ENCODE results near the gene LTBP1.

- TF ChIP-seq ZNF622 (IDR thresholded peaks at IDR 0.05) (no peak), BRCA1 (IDR thresholded peaks at IDR 0.05; ENCODE audit: low read depth, low read length) (no peak), FOXK2 (IDR thresholded peaks at IDR 0.05) (no peak), POLR2A (IDR thresholded peaks at IDR 0.05; ENCODE audit: low read depth, low read length) (no peak)
- TF ChIP-seq, protein P1, sequence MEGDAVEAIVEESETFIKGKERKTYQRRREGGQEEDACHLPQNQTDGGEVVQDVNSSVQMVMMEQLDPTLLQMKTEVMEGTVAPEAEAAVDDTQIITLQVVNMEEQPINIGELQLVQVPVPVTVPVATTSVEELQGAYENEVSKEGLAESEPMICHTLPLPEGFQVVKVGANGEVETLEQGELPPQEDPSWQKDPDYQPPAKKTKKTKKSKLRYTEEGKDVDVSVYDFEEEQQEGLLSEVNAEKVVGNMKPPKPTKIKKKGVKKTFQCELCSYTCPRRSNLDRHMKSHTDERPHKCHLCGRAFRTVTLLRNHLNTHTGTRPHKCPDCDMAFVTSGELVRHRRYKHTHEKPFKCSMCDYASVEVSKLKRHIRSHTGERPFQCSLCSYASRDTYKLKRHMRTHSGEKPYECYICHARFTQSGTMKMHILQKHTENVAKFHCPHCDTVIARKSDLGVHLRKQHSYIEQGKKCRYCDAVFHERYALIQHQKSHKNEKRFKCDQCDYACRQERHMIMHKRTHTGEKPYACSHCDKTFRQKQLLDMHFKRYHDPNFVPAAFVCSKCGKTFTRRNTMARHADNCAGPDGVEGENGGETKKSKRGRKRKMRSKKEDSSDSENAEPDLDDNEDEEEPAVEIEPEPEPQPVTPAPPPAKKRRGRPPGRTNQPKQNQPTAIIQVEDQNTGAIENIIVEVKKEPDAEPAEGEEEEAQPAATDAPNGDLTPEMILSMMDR (IDR thresholded peaks at IDR 0.05 in 2 of 3, conservative IDR thresholded peaks at IDR 0.05 in 1 of 3; ENCODE audit: control insufficient read depth in 2 of 3, extremely low read depth in 1 of 3, insufficient read depth in 1 of 3, low read depth in 3 of 3, low read length in 3 of 3) = no peak
Measured at GRCh38 chr2:33212151-33212550, 265.4 kb downstream of the LTBP1 start.

Data from GM12878 (cell line).